Skeletal muscle satellite cell (primary cell): ENCODE data around the gene KLHL3.
"Not testable (repeated sequence)": the region's sequence is repeated elsewhere in the genome, so short reads cannot be mapped to it uniquely, and the experiment has no call there.

ENCODE experiments used
- H3K27me3 ChIP-seq: 2 replicates; pipeline ENCODE4 v1.7.0; 2013; ENCODE audit warnings: low read length; ENCODE audit not compliant: control insufficient read depth, insufficient read depth
- H3K36me3 ChIP-seq: 2 replicates; pipeline ENCODE4 v1.7.0; 2013; ENCODE audit warnings: mild to moderate bottlenecking, control low read depth, low read length; ENCODE audit not compliant: insufficient read depth
- H3K4me1 ChIP-seq: 2 replicates; pipeline ENCODE4 v1.7.0; 2013; ENCODE audit warnings: low read length; ENCODE audit not compliant: control insufficient read depth, insufficient read depth
- H3K4me2 ChIP-seq: 2 replicates; pipeline ENCODE4 v1.7.0; 2013; ENCODE audit warnings: mild to moderate bottlenecking, low read length
- H3K4me3 ChIP-seq: 2 replicates; pipeline ENCODE4 v1.7.0; 2013; ENCODE audit warnings: low read length
- H3K9ac ChIP-seq: 2 replicates; pipeline ENCODE4 v1.7.0; 2013; ENCODE audit warnings: mild to moderate bottlenecking, low read depth, low read length, moderate library complexity
- H3K9me3 ChIP-seq: replicated peaks from 2 replicates; pipeline ENCODE4 v1.7.0; 2013; ENCODE audit warnings: mild to moderate bottlenecking, control low read depth, low read length

Gene KLHL3

DNA sequence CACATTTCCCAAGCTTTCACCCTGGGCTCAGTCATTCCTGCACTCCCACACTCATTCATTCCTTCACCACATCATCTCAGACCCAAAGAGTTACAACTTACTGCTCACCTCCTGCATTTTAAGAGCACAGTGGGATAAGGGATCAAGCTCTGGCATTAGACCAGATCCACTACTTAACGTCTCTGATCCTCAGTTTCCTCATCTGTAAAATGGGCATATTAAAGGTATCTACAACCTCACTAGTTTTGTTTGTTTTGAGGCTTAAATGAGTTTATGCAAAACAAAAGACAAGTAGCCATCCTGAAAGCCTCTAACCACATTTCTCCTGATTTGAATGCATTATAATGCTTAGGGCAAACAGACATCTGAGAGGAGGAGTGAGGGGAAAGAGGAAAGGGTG is 77.6 kb downstream of the KLHL3 start:
- H3K36me3 ChIP-seq, result no peaks in the 10 kb centered on the region
- H3K4me1 ChIP-seq, result no peaks in the 10 kb centered on the region
- no peaks in the 10 kb centered on the region for H3K27me3 ChIP-seq
- H3K4me2 ChIP-seq, result no peak overlapping the region
- no peaks in the 10 kb centered on the region for H3K9me3 ChIP-seq
- no peak overlapping the region for H3K4me3 ChIP-seq
- H3K9ac ChIP-seq, result no peak overlapping the region

- H3K4me1 ChIP-seq, result no peaks in the 10 kb centered on the region
- no peak overlapping the region for H3K4me2 ChIP-seq
- no peaks in the 10 kb centered on the region for H3K36me3 ChIP-seq
- H3K9me3 ChIP-seq, result no peaks in the 10 kb centered on the region
- H3K27me3 ChIP-seq, result no peaks in the 10 kb centered on the region
- no peak overlapping the region for H3K4me3 ChIP-seq
- no peak overlapping the region for H3K9ac ChIP-seq
Observed at GRCh38 chr5:137657073-137657472, 78.8 kb downstream of the KLHL3 start.

- no peaks in the 10 kb centered on the region for H3K4me1 ChIP-seq
- no peak overlapping the region for H3K4me2 ChIP-seq
- H3K9ac ChIP-seq, result no peak overlapping the region
- no peaks in the 10 kb centered on the region for H3K36me3 ChIP-seq
- no peak overlapping the region for H3K4me3 ChIP-seq
- no peaks in the 10 kb centered on the region for H3K9me3 ChIP-seq
- no peaks in the 10 kb centered on the region for H3K27me3 ChIP-seq
Observed at GRCh38 chr5:137656558-137656957, 79.3 kb downstream of the KLHL3 start.

DNA sequence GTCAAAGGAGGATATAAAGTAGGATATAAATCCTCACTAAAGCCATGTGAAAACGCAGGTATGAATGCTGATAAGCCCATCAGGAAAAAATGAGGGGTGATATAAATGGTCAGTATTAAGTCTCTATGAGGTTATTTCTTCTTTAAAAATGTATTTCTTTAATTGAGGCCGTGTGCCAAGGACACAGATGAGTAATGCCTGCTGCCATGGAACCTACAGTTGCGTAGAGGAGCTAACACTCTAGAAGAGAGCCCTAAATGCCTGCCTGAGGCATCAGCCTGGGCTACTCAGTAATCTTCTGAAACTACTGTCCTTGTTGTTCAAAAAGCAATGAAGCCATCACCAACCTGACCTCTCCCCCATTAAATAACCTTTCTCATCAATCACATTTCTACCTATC is 84.9 kb downstream of the KLHL3 start:
- Histone ChIP-seq H3K4me2 (no peak overlapping the region), H3K9ac (no peak overlapping the region), H3K9me3 (no peaks in the 10 kb centered on the region), H3K36me3 (no peaks in the 10 kb centered on the region), H3K4me1 (no peaks in the 10 kb centered on the region), H3K4me3 (no peak overlapping the region), H3K27me3 (no peaks in the 10 kb centered on the region)

DNA sequence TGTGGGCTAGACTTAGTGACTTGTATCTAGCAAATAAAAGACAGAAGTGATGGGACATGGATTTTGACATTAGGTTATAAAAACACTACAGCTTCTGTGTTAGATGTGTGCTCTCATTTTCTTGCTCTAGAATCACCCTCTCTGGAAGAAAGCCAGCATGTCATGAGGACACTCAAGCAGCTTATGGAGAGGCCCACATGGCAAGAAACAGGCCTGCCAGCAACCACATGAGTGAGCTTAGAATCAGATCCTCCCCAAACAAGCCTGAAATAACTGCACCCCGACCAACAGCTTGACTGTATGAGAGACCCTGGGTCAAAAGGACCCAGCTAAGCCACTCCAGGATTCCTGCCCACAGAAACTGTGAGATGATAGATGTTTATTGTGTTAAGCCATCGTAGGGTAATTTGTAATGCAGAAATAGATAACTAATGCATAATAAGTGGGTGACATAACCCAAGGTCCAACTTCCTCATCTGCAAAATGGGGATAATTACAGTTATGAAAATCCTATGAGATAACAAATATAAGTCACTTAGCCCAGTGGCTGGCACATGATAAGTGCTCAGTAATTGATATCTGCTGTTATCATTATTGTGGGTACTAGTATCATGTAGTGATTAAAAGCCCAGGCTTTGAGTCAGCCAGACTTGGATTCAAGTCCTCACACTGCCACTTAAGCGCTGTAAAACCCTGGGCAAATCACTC is 86.5 kb downstream of the KLHL3 start:
- no peak overlapping the region for H3K4me2 ChIP-seq

DNA sequence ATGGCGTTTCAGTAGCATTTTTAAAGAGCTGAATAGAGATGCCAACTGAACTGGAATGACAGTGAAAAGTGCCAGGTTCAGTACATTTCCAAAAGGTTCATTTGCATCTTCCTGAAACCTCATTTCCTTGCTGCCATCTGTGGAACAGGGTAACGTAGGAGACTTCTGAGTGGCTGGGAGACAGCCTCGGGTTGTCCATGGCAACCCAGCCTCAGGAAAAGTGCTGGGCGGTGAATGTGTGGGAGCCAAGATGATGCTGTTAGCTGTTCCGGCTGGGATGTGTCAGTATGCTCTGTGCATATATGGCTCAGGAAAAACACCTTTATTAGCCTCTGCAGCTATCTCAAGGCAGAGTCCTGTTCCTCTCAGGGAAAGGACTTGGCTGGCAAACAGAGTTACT is 87.5 kb downstream of the KLHL3 start:
- Histone ChIP-seq H3K4me2 (no peak overlapping the region), H3K4me3 (no peak overlapping the region), H3K9me3 (no peaks in the 10 kb centered on the region), H3K36me3 (no peaks in the 10 kb centered on the region), H3K9ac (no peak overlapping the region), H3K27me3 (no peaks in the 10 kb centered on the region), H3K4me1 (no peaks in the 10 kb centered on the region)

More for the DNA sequence above, 86.5 kb downstream of the KLHL3 start:
- H3K9me3 ChIP-seq, result no peaks in the 10 kb centered on the region
- no peak overlapping the region for H3K4me3 ChIP-seq
- H3K27me3 ChIP-seq, result no peaks in the 10 kb centered on the region
- H3K36me3 ChIP-seq, result no peaks in the 10 kb centered on the region
- no peaks in the 10 kb centered on the region for H3K4me1 ChIP-seq
- H3K9ac ChIP-seq, result no peak overlapping the region

DNA sequence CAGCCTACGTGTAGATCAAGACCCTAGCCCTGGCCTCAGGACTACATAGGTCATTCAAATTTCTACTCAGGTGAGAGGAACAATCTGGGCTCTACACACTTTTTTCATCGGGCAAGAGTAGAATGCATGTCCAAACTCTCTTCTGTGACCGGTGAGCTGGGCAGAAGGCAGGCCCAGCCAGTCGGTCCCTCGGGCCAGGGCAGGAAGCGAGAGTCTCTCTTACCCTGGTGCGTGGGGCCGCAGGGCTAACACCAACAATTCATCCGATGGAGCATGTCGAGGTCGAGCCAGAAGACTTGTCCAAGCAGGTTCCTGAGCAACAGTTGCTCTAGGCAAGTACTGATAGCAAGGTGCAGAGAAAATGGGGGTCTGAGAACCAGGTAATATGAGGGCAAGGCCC is 88.5 kb downstream of the KLHL3 start:
- H3K4me1 ChIP-seq, result no peaks in the 10 kb centered on the region
- H3K27me3 ChIP-seq, result no peaks in the 10 kb centered on the region
- no peak overlapping the region for H3K4me2 ChIP-seq
- no peak overlapping the region for H3K9ac ChIP-seq
- no peak overlapping the region for H3K4me3 ChIP-seq
- no peaks in the 10 kb centered on the region for H3K36me3 ChIP-seq
- H3K9me3 ChIP-seq, result no peaks in the 10 kb centered on the region

DNA sequence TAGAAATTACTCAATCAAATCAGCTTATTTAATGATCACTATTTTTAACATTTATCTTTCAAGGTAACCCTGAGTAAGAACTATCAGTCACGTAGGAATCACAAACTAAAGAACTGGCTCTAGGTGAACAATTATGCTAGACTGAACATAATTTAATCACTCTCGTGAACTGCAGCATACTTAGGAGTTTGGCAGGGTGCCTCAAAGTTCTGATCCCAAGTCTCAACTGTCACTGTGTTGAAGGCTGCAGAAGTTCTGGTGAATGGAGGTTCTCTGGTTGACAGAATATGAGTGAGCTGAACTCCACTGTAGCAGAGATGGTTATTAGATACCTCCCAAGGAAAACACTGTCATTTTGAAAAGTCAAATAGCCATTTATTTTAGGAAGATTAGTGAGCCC is 89.1 kb downstream of the KLHL3 start:
- Histone ChIP-seq H3K9ac (no peak overlapping the region), H3K9me3 (no peaks in the 10 kb centered on the region), H3K27me3 (no peaks in the 10 kb centered on the region), H3K4me1 (no peaks in the 10 kb centered on the region), H3K4me2 (no peak overlapping the region), H3K36me3 (no peaks in the 10 kb centered on the region), H3K4me3 (no peak overlapping the region)

- H3K4me3 ChIP-seq, result not testable (repeated sequence)
Observed at GRCh38 chr5:137643081-137643480, 92.8 kb downstream of the KLHL3 start.

GRCh38 chr5:137642091-137642490 is 93.8 kb downstream of the KLHL3 start:
- no peaks in the 10 kb centered on the region for H3K9me3 ChIP-seq
- H3K36me3 ChIP-seq, result no peaks in the 10 kb centered on the region
- no peaks in the 10 kb centered on the region for H3K27me3 ChIP-seq
- H3K4me3 ChIP-seq, result no peak overlapping the region
- no peak overlapping the region for H3K4me2 ChIP-seq
- H3K9ac ChIP-seq, result no peak overlapping the region
- no peaks in the 10 kb centered on the region for H3K4me1 ChIP-seq

More at GRCh38 chr5:137643081-137643480, 92.8 kb downstream of the KLHL3 start:
- H3K9me3 ChIP-seq, H3K4me2 ChIP-seq, H3K4me1 ChIP-seq, H3K36me3 ChIP-seq, H3K27me3 ChIP-seq, H3K9ac ChIP-seq: not testable (repeated sequence)

DNA sequence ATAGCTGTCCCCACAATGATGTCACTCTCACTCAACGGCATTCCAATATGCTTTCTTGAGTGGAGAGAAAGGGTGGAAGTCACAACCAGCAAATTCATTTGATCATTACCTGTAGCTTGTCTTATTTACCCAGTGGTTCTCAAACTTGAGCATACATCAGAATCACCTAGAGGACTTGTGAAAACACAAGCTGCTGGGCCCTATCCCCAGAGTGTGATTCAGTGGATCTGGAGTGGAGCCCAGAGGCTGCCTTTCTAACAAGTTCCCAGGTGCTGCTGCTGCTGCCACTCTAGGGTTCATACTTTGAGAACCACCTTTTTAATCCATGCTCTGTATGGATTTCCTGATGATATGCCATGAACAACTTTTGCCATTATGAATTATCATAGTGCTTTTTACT is 94.7 kb downstream of the KLHL3 start:
- Histone ChIP-seq H3K4me3 (no peak overlapping the region), H3K4me2 (no peak overlapping the region), H3K36me3 (no peaks in the 10 kb centered on the region)

GRCh38 chr5:137639645-137640044 is 96.2 kb downstream of the KLHL3 start:
- no peaks in the 10 kb centered on the region for H3K36me3 ChIP-seq
- no peaks in the 10 kb centered on the region for H3K27me3 ChIP-seq
- H3K4me1 ChIP-seq, result no peaks in the 10 kb centered on the region
- H3K9me3 ChIP-seq, result no peaks in the 10 kb centered on the region
- no peak overlapping the region for H3K4me3 ChIP-seq
- no peak overlapping the region for H3K9ac ChIP-seq
- H3K4me2 ChIP-seq, result no peak overlapping the region

More for the DNA sequence above, 94.7 kb downstream of the KLHL3 start:
- Histone ChIP-seq H3K9me3 (no peaks in the 10 kb centered on the region), H3K27me3 (no peaks in the 10 kb centered on the region), H3K9ac (no peak overlapping the region), H3K4me1 (no peaks in the 10 kb centered on the region)
